Measurements from ENCODE around the gene ZNF423. TPM values are rescaled to one million over a fixed set of nuclear protein-coding genes. Genes with fewer than 3 reads are reported as not detected.

ZNF423 gene
- total and polyA plus RNA-seq, 2 of the 13 experiments (the other 11 are each of a cell fraction or from before 2014, with no cell fraction given): 0.07 to 0.31 TPM

DNA sequence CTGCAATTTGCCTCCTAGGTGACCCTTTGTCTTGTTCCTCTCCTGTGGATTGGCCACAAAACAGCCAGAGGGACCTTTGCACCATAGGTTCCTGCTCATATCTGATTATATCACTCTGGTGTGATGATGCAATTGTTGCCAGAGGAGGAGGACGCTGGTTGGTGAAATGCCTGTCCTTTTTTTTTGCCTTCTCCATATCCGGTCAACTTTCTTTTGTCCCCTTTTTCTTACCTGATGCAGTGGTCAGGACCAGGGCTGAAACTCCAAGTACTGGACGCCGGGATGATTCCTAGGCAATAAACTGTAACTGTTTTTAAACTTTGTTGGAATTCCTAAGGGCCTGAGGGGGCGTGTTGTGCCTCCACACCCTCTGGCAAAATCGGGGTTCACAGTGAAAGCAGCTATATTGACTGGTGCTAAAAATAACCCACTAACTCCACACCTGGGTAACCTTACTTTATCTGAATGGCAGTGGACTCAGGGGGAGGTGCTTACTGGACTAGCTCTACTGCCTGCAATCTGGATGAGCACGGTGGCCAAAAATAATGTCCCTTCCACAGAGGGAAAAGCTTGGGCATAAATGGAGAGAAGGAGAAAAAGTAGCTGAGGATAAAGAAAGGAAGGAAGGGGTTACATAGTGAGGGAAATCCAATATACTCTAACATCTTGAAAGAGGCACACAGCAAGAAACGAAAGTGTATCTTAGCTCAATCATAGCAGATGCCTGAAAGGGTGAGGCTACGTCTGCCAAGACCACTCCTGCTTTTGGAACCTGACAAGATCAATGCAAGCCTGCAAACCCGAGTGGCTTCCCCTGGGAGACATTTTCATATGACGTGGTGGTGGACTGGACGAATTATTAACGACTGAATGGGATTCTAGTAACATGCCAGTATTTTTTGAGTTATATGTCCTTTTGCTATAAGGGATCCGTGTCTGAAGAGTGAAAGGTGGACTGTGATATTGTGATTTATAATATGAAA is 28.4 kb upstream of the ZNF423 start (continued):
- TF ChIP-seq, protein P1, sequence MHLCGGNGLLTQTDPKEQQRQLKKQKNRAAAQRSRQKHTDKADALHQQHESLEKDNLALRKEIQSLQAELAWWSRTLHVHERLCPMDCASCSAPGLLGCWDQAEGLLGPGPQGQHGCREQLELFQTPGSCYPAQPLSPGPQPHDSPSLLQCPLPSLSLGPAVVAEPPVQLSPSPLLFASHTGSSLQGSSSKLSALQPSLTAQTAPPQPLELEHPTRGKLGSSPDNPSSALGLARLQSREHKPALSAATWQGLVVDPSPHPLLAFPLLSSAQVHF (CRISPR knock-in tag; IDR thresholded peaks at IDR 0.05): no peak
- TF ChIP-seq ZNF550 (CRISPR knock-in tag; IDR thresholded peaks at IDR 0.05; ENCODE audit: borderline replicate concordance) (no peak), POLR2A (IDR thresholded peaks at IDR 0.05; ENCODE audit: insufficient read depth in 1 of 2, low read depth in 2 of 2, low read length in 2 of 2) (no peak), JUNB (CRISPR knock-in tag; IDR thresholded peaks at IDR 0.05; ENCODE audit: borderline replicate concordance) (no peak), GATAD2A (CRISPR knock-in tag; IDR thresholded peaks at IDR 0.05) (peak; percentile 75), CEBPG (CRISPR knock-in tag; IDR thresholded peaks at IDR 0.05) (peak; percentile 99), NFYC (CRISPR knock-in tag; IDR thresholded peaks at IDR 0.05) (peak; percentile 56; the same call in 1 of the 2 replicates), NBN (conservative IDR thresholded peaks at IDR 0.05) (no peak), HHEX (CRISPR knock-in tag; IDR thresholded peaks at IDR 0.05) (no peak), FOXK1 (CRISPR knock-in tag; IDR thresholded peaks at IDR 0.05; ENCODE audit: borderline replicate concordance, low read depth) (peak; percentile 50; the same call in 1 of the 2 replicates), SSRP1 (CRISPR knock-in tag; IDR thresholded peaks at IDR 0.05) (no peak), FOXP1 (IDR thresholded peaks at IDR 0.05) (no peak), FOXP1 (CRISPR knock-in tag; IDR thresholded peaks at IDR 0.05) (peak; percentile 49), SP4 (CRISPR knock-in tag; IDR thresholded peaks at IDR 0.05) (0 out of 2 replicates have a peak, but pooled peaks have one; percentile 9), EEA1 (CRISPR knock-in tag; IDR thresholded peaks at IDR 0.05; ENCODE audit: borderline replicate concordance) (no peak), IRX3 (CRISPR knock-in tag; IDR thresholded peaks at IDR 0.05; ENCODE audit: borderline replicate concordance, low read depth) (no peak), ARID2 (CRISPR knock-in tag; IDR thresholded peaks at IDR 0.05; ENCODE audit: borderline replicate concordance) (no peak)
- TF ChIP-seq, protein P2, sequence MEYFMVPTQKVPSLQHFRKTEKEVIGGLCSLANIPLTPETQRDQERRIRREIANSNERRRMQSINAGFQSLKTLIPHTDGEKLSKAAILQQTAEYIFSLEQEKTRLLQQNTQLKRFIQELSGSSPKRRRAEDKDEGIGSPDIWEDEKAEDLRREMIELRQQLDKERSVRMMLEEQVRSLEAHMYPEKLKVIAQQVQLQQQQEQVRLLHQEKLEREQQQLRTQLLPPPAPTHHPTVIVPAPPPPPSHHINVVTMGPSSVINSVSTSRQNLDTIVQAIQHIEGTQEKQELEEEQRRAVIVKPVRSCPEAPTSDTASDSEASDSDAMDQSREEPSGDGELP (IDR thresholded peaks at IDR 0.05; ENCODE audit: borderline replicate concordance, low read depth): no peak
- TF ChIP-seq, protein P3, sequence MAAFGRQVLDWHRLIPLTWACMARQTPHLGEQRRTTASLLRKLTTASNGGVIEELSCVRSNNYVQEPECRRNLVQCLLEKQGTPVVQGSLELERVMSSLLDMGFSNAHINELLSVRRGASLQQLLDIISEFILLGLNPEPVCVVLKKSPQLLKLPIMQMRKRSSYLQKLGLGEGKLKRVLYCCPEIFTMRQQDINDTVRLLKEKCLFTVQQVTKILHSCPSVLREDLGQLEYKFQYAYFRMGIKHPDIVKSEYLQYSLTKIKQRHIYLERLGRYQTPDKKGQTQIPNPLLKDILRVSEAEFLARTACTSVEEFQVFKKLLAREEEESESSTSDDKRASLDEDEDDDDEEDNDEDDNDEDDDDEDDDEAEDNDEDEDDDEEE (CRISPR knock-in tag; IDR thresholded peaks at IDR 0.05): no peak
- TF ChIP-seq, protein P4, sequence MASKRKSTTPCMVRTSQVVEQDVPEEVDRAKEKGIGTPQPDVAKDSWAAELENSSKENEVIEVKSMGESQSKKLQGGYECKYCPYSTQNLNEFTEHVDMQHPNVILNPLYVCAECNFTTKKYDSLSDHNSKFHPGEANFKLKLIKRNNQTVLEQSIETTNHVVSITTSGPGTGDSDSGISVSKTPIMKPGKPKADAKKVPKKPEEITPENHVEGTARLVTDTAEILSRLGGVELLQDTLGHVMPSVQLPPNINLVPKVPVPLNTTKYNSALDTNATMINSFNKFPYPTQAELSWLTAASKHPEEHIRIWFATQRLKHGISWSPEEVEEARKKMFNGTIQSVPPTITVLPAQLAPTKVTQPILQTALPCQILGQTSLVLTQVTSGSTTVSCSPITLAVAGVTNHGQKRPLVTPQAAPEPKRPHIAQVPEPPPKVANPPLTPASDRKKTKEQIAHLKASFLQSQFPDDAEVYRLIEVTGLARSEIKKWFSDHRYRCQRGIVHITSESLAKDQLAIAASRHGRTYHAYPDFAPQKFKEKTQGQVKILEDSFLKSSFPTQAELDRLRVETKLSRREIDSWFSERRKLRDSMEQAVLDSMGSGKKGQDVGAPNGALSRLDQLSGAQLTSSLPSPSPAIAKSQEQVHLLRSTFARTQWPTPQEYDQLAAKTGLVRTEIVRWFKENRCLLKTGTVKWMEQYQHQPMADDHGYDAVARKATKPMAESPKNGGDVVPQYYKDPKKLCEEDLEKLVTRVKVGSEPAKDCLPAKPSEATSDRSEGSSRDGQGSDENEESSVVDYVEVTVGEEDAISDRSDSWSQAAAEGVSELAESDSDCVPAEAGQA (IDR thresholded peaks at IDR 0.05; ENCODE audit: low read depth): no peak
- TF ChIP-seq, protein P4 (CRISPR knock-in tag; IDR thresholded peaks at IDR 0.05; ENCODE audit: borderline replicate concordance): no peak
- TF ChIP-seq, protein P5, sequence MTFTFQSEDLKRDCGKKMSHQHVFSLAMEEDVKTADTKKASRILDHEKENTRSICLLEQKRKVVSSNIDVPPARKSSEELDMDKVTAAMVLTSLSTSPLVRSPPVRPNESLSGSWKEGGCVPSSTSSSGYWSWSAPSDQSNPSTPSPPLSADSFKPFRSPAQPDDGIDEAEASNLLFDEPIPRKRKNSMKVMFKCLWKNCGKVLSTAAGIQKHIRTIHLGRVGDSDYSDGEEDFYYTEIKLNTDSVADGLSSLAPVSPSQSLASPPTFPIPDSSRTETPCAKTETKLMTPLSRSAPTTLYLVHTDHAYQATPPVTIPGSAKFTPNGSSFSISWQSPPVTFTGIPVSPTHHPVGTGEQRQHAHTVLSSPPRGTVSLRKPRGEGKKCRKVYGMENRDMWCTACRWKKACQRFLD (CRISPR knock-in tag; IDR thresholded peaks at IDR 0.05; ENCODE audit: borderline replicate concordance): no peak

Data from HepG2 (cell line).